HL-60 (cell line): ENCODE results near the gene CNBD2.
"Not testable (repeated sequence)": the region's sequence is repeated elsewhere in the genome, so short reads cannot be mapped to it uniquely, and the experiment has no call there.

Experiments used
- DNase-seq, 2 experiments: peaks; one replicate each; pipeline ENCODE4 v3.0.0-alpha.2; 2010 to 2020; ENCODE audit warnings: low read depth in 1 of 2, low spot score in 1 of 2
- H3K27ac ChIP-seq: fragments of 250-450 bp; sonication (Bioruptor Pico); replicated peaks from 2 replicates; pipeline ENCODE4 v1.5.1; 2020; ENCODE audit warnings: mild to moderate bottlenecking, moderate library complexity
- H3K27me3 ChIP-seq: fragments of 250-450 bp; sonication (Bioruptor Pico); 2 replicates; pipeline ENCODE4 v1.5.1; 2021; ENCODE audit warnings: mild to moderate bottlenecking, moderate library complexity; ENCODE audit not compliant: insufficient read depth, poor library complexity, severe bottlenecking
- H3K4me3 ChIP-seq: replicated peaks from 2 replicates; pipeline ENCODE4 v1.5.1; 2011; ENCODE audit warnings: mild to moderate bottlenecking, control low read depth, low read length; ENCODE audit not compliant: insufficient read depth
- CTCF ChIP-seq: IDR thresholded peaks from one replicate; pipeline ENCODE4 v1.5.1; 2011; ENCODE audit warnings: low read length, control low read depth, inconsistent platforms; ENCODE audit not compliant: insufficient read depth
- GABPA ChIP-seq: IDR thresholded peaks from 2 replicates; pipeline ENCODE4 v1.6.1; 2012; ENCODE audit warnings: low read depth
- POLR2AphosphoS5 ChIP-seq: IDR thresholded peaks from 2 replicates; pipeline ENCODE4 v1.6.1; 2012; ENCODE audit warnings: low read depth
- REST ChIP-seq: IDR thresholded peaks from 2 replicates; pipeline ENCODE4 v1.6.1; 2012; ENCODE audit warnings: low read depth; ENCODE audit not compliant: insufficient replicate concordance
- SPI1 ChIP-seq: IDR thresholded peaks from 2 replicates; pipeline ENCODE4 v1.6.1; 2012; ENCODE audit warnings: low read depth, mild to moderate bottlenecking, borderline replicate concordance

Gene CNBD2

GRCh38 chr20:36043892-36044515 lies 75.6 kb downstream of the CNBD2 start:
- H3K4me3 ChIP-seq, result no peak overlapping the region
- no peak overlapping the region for H3K27ac ChIP-seq
- no peak for TF ChIP-seq GABPA
- H3K27me3 ChIP-seq, result no peaks in the 10 kb centered on the region
- DNase-seq, result no peak

- no peak for DNase-seq
- no peak overlapping the region for H3K27ac ChIP-seq
- no peaks in the 10 kb centered on the region for H3K27me3 ChIP-seq
- no peak overlapping the region for H3K4me3 ChIP-seq
- TF ChIP-seq GABPA (no peak), REST (no peak), POLR2AphosphoS5 (0 out of 2 replicates have a peak, but pooled peaks have one; percentile 0), SPI1 (no peak)
Observed at GRCh38 chr20:36045373-36045714, 77.0 kb downstream of the CNBD2 start.

- not testable (repeated sequence) for H3K27me3 ChIP-seq, DNase-seq, H3K27ac ChIP-seq, H3K4me3 ChIP-seq
Observed at GRCh38 chr20:36046073-36046798, 77.8 kb downstream of the CNBD2 start.

GRCh38 chr20:36049408-36049807 lies 81.0 kb downstream of the CNBD2 start:
- DNase-seq, H3K27ac ChIP-seq, H3K27me3 ChIP-seq: not testable (repeated sequence)
- peak overlapping the region; percentile 48 for H3K4me3 ChIP-seq

- TF ChIP-seq SPI1, result peak; percentile 10; the same call in 1 of the 2 replicates
- TF ChIP-seq CTCF, result no peak
- peak; percentile 96 for TF ChIP-seq POLR2AphosphoS5
- peak; percentile 64 for TF ChIP-seq REST
- TF ChIP-seq GABPA, result peak; percentile 98
- Histone ChIP-seq H3K4me3 (peak overlapping the region; percentile 48), H3K27ac (peak overlapping the region; percentile 99), H3K27me3 (no peaks in the 10 kb centered on the region)
- DNase-seq, result peak; percentile 88 to 94
Observed at GRCh38 chr20:36050436-36051317, 82.3 kb downstream of the CNBD2 start.
